Measurements from ENCODE around the gene PNMT.

GRCh38 chr17:39662551-39663339 is 5.5 kb upstream of the PNMT start:
- TF ChIP-seq CTCF (conservative IDR thresholded peaks at IDR 0.05; ENCODE audit: low read depth, low read length) (no peak), EZH2 (IDR thresholded peaks at IDR 0.05; ENCODE audit: low read length, unreplicated experiment) (no peak)
